HT1080 (cell line): ENCODE measurements around the gene FAM78B. TPM values are rescaled to one million over a fixed set of nuclear protein-coding genes. Genes with fewer than 3 reads are reported as not detected.
A peak's percentile ranks its signal among the peaks of the same experiment; 100 is the strongest.

Source experiments
- DNase-seq: peaks from one replicate; pipeline ENCODE4 v3.0.0-alpha.2; 2015; ENCODE audit warnings: low read depth
- total RNA-seq: library from RNA; depleted of rRNA; stranded (reverse); fragments of >200 nt; shearing (Covaris generic); gene quantifications from 2 replicates; pipeline ENCODE4 v1.2.3, GENCODE V29; 2014

Gene FAM78B
- total RNA-seq, 1 experiment from 2014 or later, result 3.6 TPM

DNA sequence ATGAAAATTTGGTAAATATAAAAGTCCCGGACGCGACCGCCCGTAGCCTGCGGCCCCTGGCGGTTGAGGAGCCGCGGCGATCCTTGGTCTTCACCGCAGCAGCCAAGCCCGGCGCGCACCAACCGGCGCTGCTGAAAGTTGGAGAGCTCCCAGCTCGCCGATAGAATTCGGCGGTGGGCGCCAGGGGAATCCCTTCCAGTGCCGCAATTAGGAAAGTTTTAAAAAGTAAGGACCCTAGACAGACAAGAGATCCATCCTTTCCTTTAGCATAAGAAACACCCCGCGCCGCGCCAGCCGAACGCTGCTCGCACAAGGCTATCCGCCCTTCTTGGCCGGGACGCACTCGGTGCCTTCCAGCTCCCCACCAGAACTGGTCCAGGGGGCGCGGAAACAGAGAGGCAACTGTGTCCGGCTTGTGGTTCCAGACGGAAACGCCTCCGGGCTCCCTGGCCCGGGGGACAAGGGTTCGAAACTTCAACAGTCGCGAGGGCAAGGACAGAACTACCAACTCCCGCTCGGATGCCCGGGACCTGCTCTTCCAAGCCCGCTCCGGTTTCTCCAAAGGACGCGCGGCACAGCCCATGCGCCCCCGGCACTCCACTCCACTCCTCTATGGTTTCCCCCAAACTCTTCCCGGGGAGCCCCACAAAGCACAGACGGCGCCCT, 1.7 kb downstream of the FAM78B start:
- DNase-seq, result peak; percentile 50

- DNase-seq, result no peak
These were observed 2.2 kb downstream of the FAM78B start for GRCh38 chr1:166164646-166164994.

DNA sequence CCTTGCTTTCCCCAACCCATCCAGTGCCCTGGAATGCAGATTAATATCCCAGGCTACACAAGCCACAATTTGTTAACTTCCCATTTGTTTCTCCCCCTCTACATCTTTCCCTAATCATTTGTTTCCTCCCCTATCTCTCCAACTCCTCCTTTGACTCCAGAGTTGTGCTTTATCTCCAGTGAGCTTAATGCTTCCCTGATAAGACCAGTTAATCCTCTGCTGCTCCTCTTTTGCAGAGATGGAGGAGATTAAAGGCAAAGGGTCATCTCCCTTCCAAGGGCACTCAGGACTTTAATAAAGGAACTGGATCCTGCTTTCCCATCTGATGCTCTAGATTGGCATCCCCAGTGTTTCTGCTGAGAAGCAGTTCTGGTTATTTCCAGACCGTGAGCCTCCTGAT, 7.1 kb downstream of the FAM78B start:
- DNase-seq, result no peak

GRCh38 chr1:166156674-166157073, 10.1 kb downstream of the FAM78B start:
- DNase-seq, result no peak

DNA sequence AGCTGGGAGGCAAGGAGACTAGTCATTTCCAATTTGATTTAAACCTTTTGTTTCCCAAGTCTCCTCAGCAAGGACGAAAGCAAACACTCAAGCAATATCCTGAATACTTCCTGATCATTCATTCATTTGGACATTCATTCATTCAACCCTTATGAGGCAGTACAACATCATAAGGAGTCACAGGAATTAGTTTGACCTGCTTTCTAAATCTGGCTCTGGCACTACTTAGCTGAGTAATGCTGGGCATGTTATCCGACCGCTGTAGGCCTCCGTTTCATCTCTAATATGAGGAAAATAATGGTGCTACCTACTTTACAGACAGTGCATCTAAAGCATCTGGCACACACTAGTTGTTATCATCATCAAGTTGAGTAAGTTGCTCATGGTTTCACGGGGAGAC, 11.7 kb downstream of the FAM78B start:
- no peak for DNase-seq

- no peak for DNase-seq
These were observed 13.1 kb downstream of the FAM78B start for GRCh38 chr1:166153525-166154314.

- DNase-seq, result no peak
These were observed 13.8 kb downstream of the FAM78B start for GRCh38 chr1:166152978-166153377.

- DNase-seq, result no peak
These were observed 15.0 kb downstream of the FAM78B start for GRCh38 chr1:166151804-166152203.

DNA sequence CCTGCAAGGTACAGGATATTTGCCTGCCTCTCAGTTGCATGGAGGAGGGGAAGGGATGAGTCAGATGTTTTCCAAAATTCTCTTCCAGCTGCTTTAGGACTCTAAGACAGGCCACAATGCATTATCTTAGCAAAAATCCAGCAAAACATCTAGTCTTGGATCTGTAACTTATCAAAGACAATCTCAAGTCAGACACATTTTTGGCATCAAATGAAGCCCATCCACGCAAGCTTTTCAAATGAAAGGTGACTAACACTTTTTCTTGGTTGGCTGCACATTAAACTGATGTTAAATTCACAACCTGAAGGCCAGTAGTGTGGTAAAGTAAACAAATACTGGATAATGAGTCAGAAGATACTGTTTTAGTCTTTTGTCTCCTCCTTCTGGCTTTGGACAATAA, 21.3 kb downstream of the FAM78B start:
- peak; percentile 76 for DNase-seq

DNA sequence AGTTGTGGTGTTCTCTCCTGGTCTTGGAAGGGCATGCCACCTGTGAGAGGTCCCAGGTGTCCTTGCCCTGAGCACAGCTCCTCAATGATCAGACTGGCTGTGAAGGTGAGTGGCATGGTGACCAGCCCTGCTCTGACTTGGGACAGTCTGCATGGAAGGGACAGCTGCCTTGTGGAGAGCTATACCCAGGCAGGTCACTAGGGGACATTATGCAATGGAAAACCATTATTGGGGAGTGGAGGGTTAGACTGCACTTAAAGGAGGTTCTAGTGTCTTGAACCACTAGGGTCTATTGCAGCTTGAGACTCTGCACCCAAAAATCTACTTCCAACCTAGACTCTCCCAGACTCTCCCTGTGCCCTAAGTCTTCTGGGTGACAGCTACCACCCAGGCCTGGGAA, 24.8 kb downstream of the FAM78B start:
- DNase-seq, result no peak

DNA sequence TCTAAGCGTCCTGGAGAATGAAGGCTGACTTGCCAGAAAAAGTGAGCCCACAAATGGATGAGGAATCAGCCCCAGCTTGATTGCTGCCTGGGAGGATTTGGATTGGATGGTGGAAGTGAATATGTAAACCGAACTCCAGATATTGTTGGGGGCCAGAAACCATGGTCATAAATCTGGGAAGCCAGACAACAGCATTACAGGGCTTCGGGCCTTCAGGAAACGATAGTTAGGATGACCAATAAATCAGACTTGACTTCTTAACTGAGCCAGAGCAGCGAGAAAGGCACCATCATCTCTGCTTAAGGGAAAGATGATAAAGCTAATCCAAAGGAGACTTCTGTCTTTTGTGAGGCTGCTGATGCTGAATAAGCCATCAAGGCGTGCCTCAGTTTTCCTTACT, 26.6 kb downstream of the FAM78B start:
- no peak for DNase-seq

GRCh38 chr1:166139735-166140134, 27.1 kb downstream of the FAM78B start:
- no peak for DNase-seq

GRCh38 chr1:166136699-166137401, 30.0 kb downstream of the FAM78B start:
- DNase-seq, result no peak

- DNase-seq, result no peak
These were observed 30.6 kb downstream of the FAM78B start for GRCh38 chr1:166136222-166136621.

GRCh38 chr1:166133857-166134256, 32.9 kb downstream of the FAM78B start:
- DNase-seq, result no peak

DNA sequence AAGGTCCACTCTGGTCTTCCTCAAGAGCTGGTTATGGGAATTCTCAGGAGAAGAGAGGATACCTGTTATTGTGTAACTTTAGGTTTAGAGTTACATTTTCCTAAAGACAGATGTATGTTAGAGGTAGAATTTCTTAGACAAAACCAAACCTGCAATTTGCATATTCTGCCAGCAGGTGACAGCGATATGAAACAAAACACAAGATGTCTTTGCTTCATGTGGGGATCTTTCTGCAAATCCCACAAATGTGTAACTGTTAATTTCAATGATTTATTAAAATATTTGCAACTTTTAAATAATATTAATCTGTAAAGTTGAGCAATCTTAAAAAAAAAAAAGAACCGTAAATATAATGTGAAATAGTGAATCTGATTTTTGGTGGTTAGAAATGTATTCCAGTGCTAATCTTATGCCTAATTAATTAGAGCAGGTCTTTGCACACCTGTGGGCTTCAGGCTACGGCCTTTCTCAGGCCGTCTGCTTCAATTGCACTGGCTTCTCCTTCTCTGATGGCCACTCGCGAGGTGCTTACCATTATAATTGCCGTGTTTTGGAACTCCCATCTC, 33.4 kb downstream of the FAM78B start:
- DNase-seq, result peak; percentile 37

DNA sequence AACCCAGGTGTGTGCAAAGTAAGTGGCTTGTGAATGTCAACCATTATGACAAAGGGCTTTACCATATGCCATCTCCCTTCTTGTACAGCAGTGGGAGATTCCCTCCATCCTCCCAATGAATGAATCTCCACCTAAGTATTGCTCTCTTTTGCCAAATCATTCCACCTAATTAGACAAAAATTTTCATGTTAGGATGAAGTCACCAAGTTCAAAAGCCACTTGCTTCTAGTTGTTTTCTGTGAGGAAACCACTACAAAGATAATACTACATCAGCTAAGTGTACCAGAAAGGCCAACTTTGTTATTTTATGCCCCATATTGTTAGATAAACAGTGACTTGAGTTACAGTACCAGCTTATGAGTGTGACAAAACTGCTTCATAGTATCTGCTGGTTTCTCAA, 34.3 kb downstream of the FAM78B start:
- DNase-seq, result no peak

GRCh38 chr1:166129006-166129405, 37.8 kb downstream of the FAM78B start:
- DNase-seq, result no peak

DNA sequence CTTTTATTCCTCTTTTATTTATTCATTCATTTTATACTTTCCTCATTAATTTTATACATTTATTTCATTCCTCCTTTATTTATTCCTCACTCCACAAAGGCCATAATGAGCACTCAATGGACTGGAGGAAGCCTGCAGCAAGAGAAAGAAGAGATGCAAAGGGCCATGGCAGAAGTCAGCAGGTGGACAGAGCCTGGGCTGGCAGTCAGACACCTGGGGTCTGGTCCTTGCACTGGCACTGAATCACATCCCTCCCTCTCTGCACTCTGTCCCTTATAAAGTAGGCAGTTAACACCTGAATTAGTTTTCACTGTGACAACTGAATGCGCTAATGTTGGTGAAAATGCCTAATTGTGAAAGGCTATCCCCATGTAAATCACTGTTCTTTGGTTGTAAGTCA, 38.6 kb downstream of the FAM78B start:
- DNase-seq, result no peak

DNA sequence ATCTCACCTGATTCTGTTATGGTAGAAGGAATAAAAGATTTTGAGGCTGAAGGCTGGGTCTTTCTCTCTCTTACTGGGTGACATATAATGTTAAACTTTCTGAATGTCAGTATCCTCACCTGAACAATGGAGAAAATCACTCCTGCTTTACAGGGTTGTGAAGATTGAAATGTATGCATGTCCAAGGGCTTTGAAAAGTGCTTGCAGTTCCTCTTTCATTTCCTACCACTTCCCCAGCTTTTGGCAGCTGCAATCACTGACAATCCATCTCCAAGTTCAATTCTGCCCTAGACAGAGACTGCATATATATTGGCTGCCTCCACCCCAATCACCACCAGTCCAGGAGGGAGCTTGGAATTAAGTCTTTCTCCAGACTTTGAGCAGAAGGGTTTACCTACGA, 39.8 kb downstream of the FAM78B start:
- DNase-seq, result no peak

GRCh38 chr1:166122873-166123466, 43.8 kb downstream of the FAM78B start:
- DNase-seq, result no peak

DNA sequence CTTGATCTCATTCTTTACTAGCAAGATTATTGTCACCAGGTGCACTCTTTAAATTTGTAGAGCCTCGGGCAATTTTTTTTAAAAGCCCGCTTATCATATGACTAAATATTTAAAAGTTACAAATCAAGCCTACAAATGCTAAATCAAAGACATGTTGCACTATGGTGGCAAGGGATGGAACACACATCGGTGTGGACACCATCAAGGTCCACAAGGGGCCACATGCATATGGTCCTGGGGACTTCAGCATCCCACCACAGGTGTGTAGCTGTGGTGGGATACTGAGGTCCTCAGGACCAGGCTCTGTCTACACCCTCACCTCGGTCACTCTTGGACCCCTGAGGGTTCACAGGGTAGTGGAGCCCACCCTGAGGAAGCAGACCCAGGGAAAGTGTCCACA, 45.8 kb downstream of the FAM78B start:
- DNase-seq, result no peak
